Immature natural killer cell (primary cell): ENCODE data around the gene RABGAP1L. TPM values are rescaled to one million over a fixed set of nuclear protein-coding genes. Genes with fewer than 3 reads are reported as not detected.
"Not testable (repeated sequence)": the region's sequence is repeated elsewhere in the genome, so short reads cannot be mapped to it uniquely, and the experiment has no call there.

Source experiments
- DNase-seq, 3 donors: peaks; one replicate each; pipeline ENCODE4 v3.0.0; 2022; ENCODE audit warnings: mixed read lengths in 1 of 3
- H3K27ac Mint-ChIP-seq, 6 donors: one replicate each; pipeline ENCODE4 v1.8.0; 2020; ENCODE audit warnings: mixed read lengths in 6 of 6, mild to moderate bottlenecking in 5 of 6, inconsistent platforms in 4 of 6, moderate library complexity in 3 of 6
- H3K27me3 Mint-ChIP-seq, 3 donors: one replicate each; pipeline ENCODE4 v1.8.0; 2020 to 2021; ENCODE audit warnings: low read depth in 3 of 3, mild to moderate bottlenecking in 3 of 3, mixed read lengths in 3 of 3, moderate library complexity in 3 of 3, inconsistent platforms in 1 of 3
- H3K36me3 Mint-ChIP-seq, 3 donors: one replicate each; pipeline ENCODE4 v1.8.0; 2020; ENCODE audit warnings: mixed read lengths in 3 of 3, inconsistent platforms in 2 of 3, mild to moderate bottlenecking in 2 of 3
- H3K4me1 Mint-ChIP-seq, 2 donors: one replicate each; pipeline ENCODE4 v1.8.0; 2020; ENCODE audit warnings: inconsistent platforms in 2 of 2, mild to moderate bottlenecking in 2 of 2, mixed read lengths in 2 of 2, moderate library complexity in 1 of 2
- H3K4me3 Mint-ChIP-seq, 5 donors: one replicate each; pipeline ENCODE4 v1.8.0; 2020; ENCODE audit warnings: mild to moderate bottlenecking in 5 of 5, mixed read lengths in 5 of 5, inconsistent platforms in 3 of 5, moderate library complexity in 3 of 5
- H3K9me3 Mint-ChIP-seq, 6 donors: one replicate each; pipeline ENCODE4 v1.8.0; 2020; ENCODE audit warnings: mild to moderate bottlenecking in 6 of 6, mixed read lengths in 6 of 6, inconsistent platforms in 4 of 6, moderate library complexity in 3 of 6
- polyA plus RNA-seq, 3 donors: library from polyadenylated mRNA; unstranded; fragments of 300-500 nt; fragmentation: Illumina TruSeq; gene quantifications; one replicate each; pipeline ENCODE4 v1.2.3, GENCODE V29; 2021

The RABGAP1L gene
- polyA plus RNA-seq, 3 donors from 2014 or later, result 80.2 to 114 (median 86.8) TPM

GRCh38 chr1:175023043-175023921 lies 864.0 kb downstream of the RABGAP1L start, which contains the start of gene MRPS14:
TSS of gene MRPS14 (minus strand) at chr1:175023425. CDS start at chr1:175023408, 17 bp downstream.
- DNase-seq, result peak; percentile 97 to 98 (median 97)
- Mint-ChIP-seq H3K9me3 (peaks cover 0 to 5% (median 0%) of the 10 kb centered on the region in 6 donors), H3K4me3 (peak within 1 kb of the TSS; percentile 91 to 98 (median 96)), H3K36me3 (peaks cover 0 to 8% (median 7%) of the 10 kb centered on the region in 3 donors), H3K4me1 (peaks cover 27 to 32% of the 10 kb centered on the region in 2 donors), H3K27me3 (peaks cover 4 to 16% (median 8%) of the 10 kb centered on the region in 3 donors), H3K27ac (peak within 1 kb of the TSS; percentile 93 to 99 (median 96))

- not testable (repeated sequence) for H3K36me3 Mint-ChIP-seq, DNase-seq, H3K9me3 Mint-ChIP-seq
- peaks cover 27 to 32% of the 10 kb centered on the region in 2 donors for H3K4me1 Mint-ChIP-seq
- peak overlapping the region; percentile 91 to 98 (median 96) for H3K4me3 Mint-ChIP-seq
- H3K27ac Mint-ChIP-seq, result peak overlapping the region; percentile 93 to 99 (median 96)
- peaks cover 4 to 16% (median 8%) of the 10 kb centered on the region in 3 donors for H3K27me3 Mint-ChIP-seq
Measured at GRCh38 chr1:175023922-175024242, 864.6 kb downstream of the RABGAP1L start.

GRCh38 chr1:175024773-175025172 lies 865.5 kb downstream of the RABGAP1L start:
- Mint-ChIP-seq H3K4me1 (peaks cover 34 to 39% of the 10 kb centered on the region in 2 donors), H3K36me3 (peaks cover 0 to 4% (median 3%) of the 10 kb centered on the region in 3 donors), H3K4me3 (peak overlapping the region; percentile 38 to 98 (median 62)), H3K27ac (peak overlapping the region; percentile 77 to 99 (median 94)), H3K9me3 (peaks cover 0 to 5% (median 0%) of the 10 kb centered on the region in 6 donors), H3K27me3 (peaks cover 10 to 23% (median 13%) of the 10 kb centered on the region in 3 donors)
- no peak for DNase-seq

- no peaks in the 10 kb centered on the region for H3K9me3 Mint-ChIP-seq
- no peaks in the 10 kb centered on the region for H3K36me3 Mint-ChIP-seq
- no peak overlapping the region for H3K27ac Mint-ChIP-seq
- H3K27me3 Mint-ChIP-seq, result peaks cover 7 to 17% (median 12%) of the 10 kb centered on the region in 3 donors
- no peak overlapping the region for H3K4me3 Mint-ChIP-seq
- H3K4me1 Mint-ChIP-seq, result peaks cover 9 to 10% of the 10 kb centered on the region in 2 donors
- DNase-seq, result no peak
Measured at GRCh38 chr1:175033953-175034352, 874.6 kb downstream of the RABGAP1L start.

GRCh38 chr1:175034775-175035174 lies 875.5 kb downstream of the RABGAP1L start:
- Mint-ChIP-seq H3K4me1 (peaks cover 2 to 3% of the 10 kb centered on the region in 2 donors), H3K27ac (no peak overlapping the region), H3K27me3 (peaks cover 1 to 10% (median 5%) of the 10 kb centered on the region in 3 donors), H3K9me3 (no peaks in the 10 kb centered on the region), H3K36me3 (no peaks in the 10 kb centered on the region), H3K4me3 (no peak overlapping the region)
- no peak for DNase-seq

GRCh38 chr1:175035865-175036264 lies 876.5 kb downstream of the RABGAP1L start:
- DNase-seq, result no peak
- Mint-ChIP-seq H3K9me3 (no peaks in the 10 kb centered on the region), H3K27ac (no peak overlapping the region), H3K36me3 (no peaks in the 10 kb centered on the region), H3K4me1 (no peaks in the 10 kb centered on the region), H3K27me3 (peaks cover under 1 to 8% (median 2%) of the 10 kb centered on the region in 3 donors), H3K4me3 (no peak overlapping the region)

GRCh38 chr1:175036476-175036875 lies 877.2 kb downstream of the RABGAP1L start:
- Mint-ChIP-seq H3K4me1 (no peaks in the 10 kb centered on the region), H3K27me3 (peaks cover 1 to 8% (median 2%) of the 10 kb centered on the region in 3 donors), H3K4me3 (no peak overlapping the region), H3K36me3 (no peaks in the 10 kb centered on the region), H3K27ac (no peak overlapping the region), H3K9me3 (no peaks in the 10 kb centered on the region)
- no peak for DNase-seq

GRCh38 chr1:175037416-175037815 lies 878.1 kb downstream of the RABGAP1L start:
- Mint-ChIP-seq H3K36me3 (no peaks in the 10 kb centered on the region), H3K9me3 (no peaks in the 10 kb centered on the region), H3K27me3 (peaks cover 0 to 8% (median 1%) of the 10 kb centered on the region in 3 donors), H3K27ac (no peak overlapping the region), H3K4me1 (no peaks in the 10 kb centered on the region), H3K4me3 (no peak overlapping the region)
- no peak for DNase-seq

GRCh38 chr1:175040324-175040879 lies 881.1 kb downstream of the RABGAP1L start:
- Mint-ChIP-seq H3K9me3 (no peaks in the 10 kb centered on the region), H3K4me3 (no peak overlapping the region), H3K27ac (no peak overlapping the region), H3K36me3 (no peaks in the 10 kb centered on the region), H3K27me3 (peaks cover 0 to 11% (median 2%) of the 10 kb centered on the region in 3 donors), H3K4me1 (no peaks in the 10 kb centered on the region)
- no peak for DNase-seq

- no peak for DNase-seq
- Mint-ChIP-seq H3K27ac (no peak overlapping the region), H3K9me3 (no peaks in the 10 kb centered on the region), H3K4me3 (no peak overlapping the region), H3K27me3 (peaks cover 0 to 14% (median 2%) of the 10 kb centered on the region in 3 donors), H3K36me3 (no peaks in the 10 kb centered on the region), H3K4me1 (no peaks in the 10 kb centered on the region)
Measured at GRCh38 chr1:175042650-175043049, 883.3 kb downstream of the RABGAP1L start.

- Mint-ChIP-seq H3K9me3 (no peaks in the 10 kb centered on the region), H3K27me3 (peaks cover 0 to 15% (median 2%) of the 10 kb centered on the region in 3 donors), H3K36me3 (no peaks in the 10 kb centered on the region), H3K4me1 (no peaks in the 10 kb centered on the region), H3K4me3 (no peak overlapping the region), H3K27ac (no peak overlapping the region)
- no peak for DNase-seq
Measured at GRCh38 chr1:175043824-175044223, 884.5 kb downstream of the RABGAP1L start.

- H3K4me3 Mint-ChIP-seq, H3K27ac Mint-ChIP-seq, H3K4me1 Mint-ChIP-seq, H3K9me3 Mint-ChIP-seq, H3K36me3 Mint-ChIP-seq, DNase-seq: not testable (repeated sequence)
- peaks cover 0 to 15% (median 7%) of the 10 kb centered on the region in 3 donors for H3K27me3 Mint-ChIP-seq
Measured at GRCh38 chr1:175044591-175044990, 885.3 kb downstream of the RABGAP1L start.
